ENCODE data around the gene SNAI3.

SNAI3 gene

GRCh38 chr16:88699180-88699579 lies 12.9 kb upstream of the SNAI3 start:
- Histone ChIP-seq H3K79me2 (ENCODE audit: insufficient read depth, low read length) (no peaks in the 10 kb centered on the region), H3K4me3 (ENCODE audit: insufficient read depth, low read length, poor library complexity, severe bottlenecking) (no peak overlapping the region), H2AFZ (ENCODE audit: low read depth, low read length, severe bottlenecking) (no peak overlapping the region), H3K9ac (ENCODE audit: low read length) (no peak overlapping the region), H3K36me3 (ENCODE audit: low read length) (no peaks in the 10 kb centered on the region), H3F3A (ENCODE audit: insufficient read depth) (no peaks in the 10 kb centered on the region), H3K4me2 (ENCODE audit: low read depth, low read length, poor library complexity, severe bottlenecking) (no peak overlapping the region), H3K27me3 (ENCODE audit: low read length) (no peaks in the 10 kb centered on the region), H4K20me1 (ENCODE audit: low read depth, low read length) (no peaks in the 10 kb centered on the region), H3K9me3 (ENCODE audit: insufficient read depth, low read length) (no peaks in the 10 kb centered on the region), H3K9me2 (replicated peaks; ENCODE audit: insufficient read depth, low read length) (no peaks in the 10 kb centered on the region), H3K27ac (ENCODE audit: low read depth, low read length) (no peak overlapping the region)
- no peak for TF ChIP-seq CTCF (IDR thresholded peaks at IDR 0.05; ENCODE audit: insufficient read depth, low read length, poor library complexity, severe bottlenecking)

DNA sequence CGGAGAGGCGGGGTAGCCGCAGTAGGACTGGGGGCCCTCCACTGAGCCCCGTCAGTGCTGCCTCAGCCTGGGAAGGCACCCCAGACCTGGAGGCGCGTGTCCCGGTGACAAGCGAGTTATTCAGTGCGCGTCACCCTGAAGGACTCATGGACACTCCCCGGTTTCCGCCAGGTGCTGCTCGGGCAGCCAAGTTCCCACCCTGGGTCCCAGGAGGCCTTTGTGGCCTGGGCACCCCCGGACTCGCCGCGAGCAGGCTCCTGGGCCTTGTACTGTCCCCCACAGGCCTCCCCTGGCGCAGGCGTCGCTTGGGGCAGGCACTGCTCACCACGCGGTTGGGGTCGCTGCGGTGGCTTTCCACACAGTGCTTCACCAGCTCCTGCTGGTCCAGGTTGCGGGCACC lies 12.3 kb upstream of the SNAI3 start:
- Histone ChIP-seq H3K4me3 (ENCODE audit: insufficient read depth, low read length, poor library complexity, severe bottlenecking) (no peak overlapping the region), H3K36me3 (ENCODE audit: low read length) (no peaks in the 10 kb centered on the region), H3K9ac (ENCODE audit: low read length) (no peak overlapping the region), H3K27me3 (ENCODE audit: low read length) (no peaks in the 10 kb centered on the region), H3K79me2 (ENCODE audit: insufficient read depth, low read length) (no peaks in the 10 kb centered on the region), H4K20me1 (ENCODE audit: low read depth, low read length) (no peaks in the 10 kb centered on the region), H3F3A (ENCODE audit: insufficient read depth) (no peaks in the 10 kb centered on the region), H3K27ac (ENCODE audit: low read depth, low read length) (no peak overlapping the region), H3K4me2 (ENCODE audit: low read depth, low read length, poor library complexity, severe bottlenecking) (no peak overlapping the region), H3K9me3 (ENCODE audit: insufficient read depth, low read length) (no peaks in the 10 kb centered on the region), H2AFZ (ENCODE audit: low read depth, low read length, severe bottlenecking) (no peak overlapping the region), H3K9me2 (replicated peaks; ENCODE audit: insufficient read depth, low read length) (no peaks in the 10 kb centered on the region)
- no peak for TF ChIP-seq CTCF (IDR thresholded peaks at IDR 0.05; ENCODE audit: insufficient read depth, low read length, poor library complexity, severe bottlenecking)
- TF ChIP-seq EZH2phosphoT487 (conservative IDR thresholded peaks at IDR 0.05; ENCODE audit: low read length) = no peak

- no peak overlapping the region for H3K4me2 ChIP-seq (ENCODE audit: low read depth, low read length, poor library complexity, severe bottlenecking)
- no peaks in the 10 kb centered on the region for H3K9me2 ChIP-seq (replicated peaks; ENCODE audit: insufficient read depth, low read length)
- H4K20me1 ChIP-seq (ENCODE audit: low read depth, low read length) = no peaks in the 10 kb centered on the region
- no peaks in the 10 kb centered on the region for H3K27me3 ChIP-seq (ENCODE audit: low read length)
- no peaks in the 10 kb centered on the region for H3K36me3 ChIP-seq (ENCODE audit: low read length)
- no peak overlapping the region for H3K4me3 ChIP-seq (ENCODE audit: insufficient read depth, low read length, poor library complexity, severe bottlenecking)
- no peak overlapping the region for H2AFZ ChIP-seq (ENCODE audit: low read depth, low read length, severe bottlenecking)
- H3K9me3 ChIP-seq (ENCODE audit: insufficient read depth, low read length) = no peaks in the 10 kb centered on the region
- TF ChIP-seq EZH2phosphoT487 (conservative IDR thresholded peaks at IDR 0.05; ENCODE audit: low read length) (no peak), CTCF (IDR thresholded peaks at IDR 0.05; ENCODE audit: insufficient read depth, low read length, poor library complexity, severe bottlenecking) (no peak)
- H3K79me2 ChIP-seq (ENCODE audit: insufficient read depth, low read length) = no peaks in the 10 kb centered on the region
- no peaks in the 10 kb centered on the region for H3F3A ChIP-seq (ENCODE audit: insufficient read depth)
- no peak overlapping the region for H3K27ac ChIP-seq (ENCODE audit: low read depth, low read length)
- no peak overlapping the region for H3K9ac ChIP-seq (ENCODE audit: low read length)
Measured at GRCh38 chr16:88697831-88698615, 11.7 kb upstream of the SNAI3 start.

Measured in SU-DHL-6 (cell line).